PC-3 (cell line): ENCODE results near the gene GNG14. TPM values are rescaled to one million over a fixed set of nuclear protein-coding genes. Genes with fewer than 3 reads are reported as not detected.

Experiments
- ATAC-seq: fragments of 200-7000 bp; cut with Tn5 transposase; 2 replicates; pipeline ENCODE4 v1.9.1; 2020; ENCODE audit warnings: mild to moderate bottlenecking, moderate library complexity
- BruUV-seq: library from RNA; stranded (reverse); fragments of 400-500 nt; replicated peaks from 2 replicates; lab custom pipeline; 2021; lab: Mats Ljungman, UMichigan
- CTCF ChIA-PET: fragments of 300-600 bp; sonication (Branson Sonifier 250); formaldehyde crosslinking; loops from one replicate; lab custom pipeline; 2022; ENCODE audit warnings: antibody characterized with exemption; lab: Charles Lee
- POLR2A ChIA-PET: fragments of 300-600 bp; sonication (Branson Sonifier 250); formaldehyde crosslinking; loops from one replicate; lab custom pipeline; 2022; ENCODE audit warnings: antibody characterized with exemption; ENCODE audit not compliant: unreplicated experiment; lab: Charles Lee
- DNase-seq: peaks from one replicate; pipeline ENCODE4 v3.0.0-alpha.2; 2015
- H2AFZ ChIP-seq: fragments of 300-600 bp; sonication (generic); 2 replicates; pipeline ENCODE4 v1.6.0; 2016; ENCODE audit warnings: antibody characterized with exemption, low read length
- H3F3A ChIP-seq: fragments of 300-600 bp; sonication (generic); one replicate; pipeline ENCODE4 v1.6.0; 2017; ENCODE audit warnings: antibody characterized with exemption, low read length, control low read depth, mild to moderate bottlenecking; ENCODE audit not compliant: unreplicated experiment
- H3K27ac ChIP-seq: fragments of 300-600 bp; sonication (generic); 2 replicates; pipeline ENCODE4 v1.5.1; 2016; ENCODE audit warnings: mild to moderate bottlenecking, low read length
- H3K27me3 ChIP-seq: fragments of 300-600 bp; sonication (generic); 2 replicates; pipeline ENCODE4 v1.6.1; 2016; ENCODE audit warnings: low read length, mixed read lengths
- H3K36me3 ChIP-seq: fragments of 300-600 bp; sonication (generic); 2 replicates; pipeline ENCODE4 v1.6.1; 2016; ENCODE audit warnings: low read depth, mixed run types, low read length, mixed read lengths
- H3K4me1 ChIP-seq: fragments of 300-600 bp; sonication (generic); 2 replicates; pipeline ENCODE4 v1.5.1; 2016; ENCODE audit warnings: low read length; ENCODE audit not compliant: insufficient read depth
- H3K4me2 ChIP-seq: fragments of 300-600 bp; sonication (generic); 2 replicates; pipeline ENCODE4 v1.6.0; 2016; ENCODE audit warnings: low read length
- H3K4me3 ChIP-seq: fragments of 300-600 bp; sonication (generic); 2 replicates; pipeline ENCODE4 v1.5.1; 2016; ENCODE audit warnings: mild to moderate bottlenecking, low read length, mixed read lengths
- H3K79me2 ChIP-seq: fragments of 300-600 bp; sonication (generic); 2 replicates; pipeline ENCODE4 v1.6.1; 2017; ENCODE audit warnings: low read length, mixed read lengths
- H3K9ac ChIP-seq: fragments of 300-600 bp; sonication (generic); 2 replicates; pipeline ENCODE4 v1.6.0; 2016; ENCODE audit warnings: mild to moderate bottlenecking, low read length
- H3K9me2 ChIP-seq: fragments of 300-600 bp; sonication (generic); replicated peaks from 2 replicates; pipeline ENCODE4 v1.6.1; 2016; ENCODE audit warnings: mixed run types, low read length, mixed read lengths
- H3K9me3 ChIP-seq: fragments of 300-600 bp; sonication (generic); 2 replicates; pipeline ENCODE4 v1.6.1; 2016; ENCODE audit warnings: low read length, mixed read lengths
- H4K20me1 ChIP-seq: fragments of 300-600 bp; sonication (generic); 2 replicates; pipeline ENCODE4 v1.6.1; 2016; ENCODE audit warnings: low read length, mixed read lengths
- EZH2 ChIP-seq: fragments of 300-600 bp; sonication (generic); IDR thresholded peaks from one replicate; pipeline ENCODE4 v1.6.1; 2017; ENCODE audit warnings: antibody characterized with exemption, mild to moderate bottlenecking, low read length; ENCODE audit not compliant: unreplicated experiment
- EZH2phosphoT487 ChIP-seq: fragments of 300-600 bp; sonication (generic); IDR thresholded peaks from 2 replicates; pipeline ENCODE4 v1.6.1; 2018; ENCODE audit warnings: mild to moderate bottlenecking, antibody characterized with exemption, low read length, borderline replicate concordance
- intact Hi-C: fragments of 100-400 bp; cut with micrococcal nuclease; formaldehyde crosslinking; loops from 2 replicates; pipeline ENCODE4 v1.9.0; 2023
- total RNA-seq: library from RNA; depleted of rRNA; stranded (reverse); fragments of >200 nt; gene quantifications from 2 replicates; pipeline ENCODE4 v1.2.3, GENCODE V29; 2014
- TF ChIP-seq, protein P1 (sequence below): fragments of 300-600 bp; sonication (generic); conservative IDR thresholded peaks from 2 replicates; pipeline ENCODE4 v1.5.1; 2017; ENCODE audit warnings: antibody characterized with exemption, low read depth, mild to moderate bottlenecking, low read length

Gene GNG14
- total RNA-seq, 1 experiment from 2014 or later, result not detected

DNA sequence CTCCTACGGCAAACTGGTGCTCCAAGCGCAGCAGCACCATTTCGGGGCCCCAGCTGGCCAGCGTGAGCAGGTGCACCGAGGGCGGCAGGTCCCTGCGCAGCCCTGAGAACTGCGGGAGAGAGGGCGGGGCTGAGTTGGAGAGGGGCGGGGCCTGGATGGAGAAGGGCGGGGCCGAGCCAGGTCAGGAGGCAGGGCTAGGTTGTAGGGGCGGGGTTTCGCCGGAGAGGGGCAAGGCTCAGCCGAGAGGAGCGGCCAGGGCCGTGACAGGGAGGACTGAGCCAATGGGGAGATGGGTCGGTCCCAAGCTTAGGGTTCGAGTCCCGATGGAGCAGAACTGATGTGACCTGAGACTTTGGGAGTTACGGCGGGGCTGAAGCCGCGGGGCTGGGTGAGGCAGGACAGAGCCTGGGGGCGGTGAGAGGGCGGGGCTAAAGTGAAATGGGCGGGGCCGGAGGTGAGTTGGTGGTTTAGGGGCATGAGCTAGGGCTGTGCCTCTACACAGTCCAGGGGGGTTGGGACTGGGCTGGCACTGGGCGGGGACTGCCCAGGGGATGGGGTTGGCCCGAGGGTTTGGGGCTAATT, 40.2 kb upstream of the GNG14 start:
- Histone ChIP-seq H4K20me1 (no peaks in the 10 kb centered on the region), H3K9ac (no peak overlapping the region), H3K9me3 (no peaks in the 10 kb centered on the region), H3K27me3 (no peaks in the 10 kb centered on the region), H3K9me2 (no peaks in the 10 kb centered on the region), H2AFZ (no peak overlapping the region), H3F3A (no peaks in the 10 kb centered on the region), H3K27ac (no peak overlapping the region), H3K79me2 (no peaks in the 10 kb centered on the region), H3K4me1 (no peaks in the 10 kb centered on the region), H3K4me2 (no peak overlapping the region), H3K4me3 (no peak overlapping the region), H3K36me3 (0 out of 2 replicates have a peak, but pooled peaks cover 3% of the 10 kb centered on the region)
- ATAC-seq (peak; percentile 59), DNase-seq (no peak)
- TF ChIP-seq EZH2, result no peak
- TF ChIP-seq, protein P1, sequence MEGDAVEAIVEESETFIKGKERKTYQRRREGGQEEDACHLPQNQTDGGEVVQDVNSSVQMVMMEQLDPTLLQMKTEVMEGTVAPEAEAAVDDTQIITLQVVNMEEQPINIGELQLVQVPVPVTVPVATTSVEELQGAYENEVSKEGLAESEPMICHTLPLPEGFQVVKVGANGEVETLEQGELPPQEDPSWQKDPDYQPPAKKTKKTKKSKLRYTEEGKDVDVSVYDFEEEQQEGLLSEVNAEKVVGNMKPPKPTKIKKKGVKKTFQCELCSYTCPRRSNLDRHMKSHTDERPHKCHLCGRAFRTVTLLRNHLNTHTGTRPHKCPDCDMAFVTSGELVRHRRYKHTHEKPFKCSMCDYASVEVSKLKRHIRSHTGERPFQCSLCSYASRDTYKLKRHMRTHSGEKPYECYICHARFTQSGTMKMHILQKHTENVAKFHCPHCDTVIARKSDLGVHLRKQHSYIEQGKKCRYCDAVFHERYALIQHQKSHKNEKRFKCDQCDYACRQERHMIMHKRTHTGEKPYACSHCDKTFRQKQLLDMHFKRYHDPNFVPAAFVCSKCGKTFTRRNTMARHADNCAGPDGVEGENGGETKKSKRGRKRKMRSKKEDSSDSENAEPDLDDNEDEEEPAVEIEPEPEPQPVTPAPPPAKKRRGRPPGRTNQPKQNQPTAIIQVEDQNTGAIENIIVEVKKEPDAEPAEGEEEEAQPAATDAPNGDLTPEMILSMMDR, result no peak
- TF ChIP-seq EZH2phosphoT487, result no peak
- ChIA-PET CTCF (no interaction called here), POLR2A (no interaction called here)
- BruUV-seq, result no TSS peak
- intact Hi-C loops, result no loop called here

DNA sequence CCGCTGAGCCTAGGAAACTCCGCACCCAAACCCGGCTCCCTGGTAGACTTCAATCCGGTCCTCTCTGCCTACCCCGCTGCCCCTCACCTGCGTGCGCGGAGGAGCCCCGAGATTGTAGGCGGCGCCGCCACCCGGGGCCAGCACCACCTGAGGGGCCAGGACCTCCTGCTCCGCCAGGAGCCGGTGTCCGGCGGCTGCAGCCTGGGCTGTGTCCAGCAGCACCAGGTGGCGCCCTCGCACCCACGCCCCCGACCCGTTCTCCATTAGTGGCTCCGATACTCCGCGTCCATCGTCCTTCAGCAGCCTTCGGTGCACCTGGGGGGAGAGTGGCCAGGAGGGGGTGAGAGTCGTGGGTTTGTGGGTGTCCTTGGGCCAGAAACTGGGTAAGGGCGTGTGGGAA, 39.7 kb upstream of the GNG14 start:
- H3K27me3 ChIP-seq, result no peaks in the 10 kb centered on the region
- no peak overlapping the region for H3K27ac ChIP-seq
- H3K4me2 ChIP-seq, result no peak overlapping the region
- DNase-seq (no peak), ATAC-seq (no peak)
- intact Hi-C loops, result no loop called here
- H3K4me1 ChIP-seq, result no peaks in the 10 kb centered on the region
- H3K4me3 ChIP-seq, result no peak overlapping the region
- POLR2A ChIA-PET, result no interaction called here
- no peaks in the 10 kb centered on the region for H4K20me1 ChIP-seq
- no peaks in the 10 kb centered on the region for H3K9me3 ChIP-seq
- no peak overlapping the region for H2AFZ ChIP-seq
- BruUV-seq, result no TSS peak
- no peaks in the 10 kb centered on the region for H3K9me2 ChIP-seq
- CTCF ChIA-PET, result no interaction called here
- 0 out of 2 replicates have a peak, but pooled peaks cover 3% of the 10 kb centered on the region for H3K36me3 ChIP-seq
- TF ChIP-seq EZH2phosphoT487, result no peak
- TF ChIP-seq, protein P1, result peak; percentile 28; the same call in 1 of the 2 replicates
- H3K79me2 ChIP-seq, result no peaks in the 10 kb centered on the region
- H3F3A ChIP-seq, result no peaks in the 10 kb centered on the region
- H3K9ac ChIP-seq, result no peak overlapping the region

GRCh38 chr19:12649941-12650340, 37.9 kb upstream of the GNG14 start:
- no peaks in the 10 kb centered on the region for H3F3A ChIP-seq
- no TSS peak for BruUV-seq
- no peak overlapping the region for H3K27ac ChIP-seq
- no peak overlapping the region for H2AFZ ChIP-seq
- H3K79me2 ChIP-seq, result no peaks in the 10 kb centered on the region
- POLR2A ChIA-PET, result no interaction called here
- no peak overlapping the region for H3K4me2 ChIP-seq
- H3K9ac ChIP-seq, result no peak overlapping the region
- intact Hi-C loops, result no loop called here
- ATAC-seq (no peak), DNase-seq (no peak)
- H3K4me3 ChIP-seq, result no peak overlapping the region
- 0 out of 2 replicates have a peak, but pooled peaks cover 3% of the 10 kb centered on the region for H3K36me3 ChIP-seq
- no peaks in the 10 kb centered on the region for H3K27me3 ChIP-seq
- no peaks in the 10 kb centered on the region for H3K4me1 ChIP-seq
- H3K9me3 ChIP-seq, result no peaks in the 10 kb centered on the region
- CTCF ChIA-PET, result no interaction called here
- H4K20me1 ChIP-seq, result no peaks in the 10 kb centered on the region
- TF ChIP-seq EZH2phosphoT487 (no peak), EZH2 (no peak)
- TF ChIP-seq, protein P1, result no peak
- no peaks in the 10 kb centered on the region for H3K9me2 ChIP-seq
